CD4-positive, alpha-beta T cell treated with Interferon alpha-2 for 1 hour (primary cell): ENCODE measurements around the gene TMEM8B.

Experiments
- DNase-seq, 2 donors: peaks; one replicate each; pipeline ENCODE4 v3.0.0-alpha.2; 2020 to 2022

Gene TMEM8B

DNA sequence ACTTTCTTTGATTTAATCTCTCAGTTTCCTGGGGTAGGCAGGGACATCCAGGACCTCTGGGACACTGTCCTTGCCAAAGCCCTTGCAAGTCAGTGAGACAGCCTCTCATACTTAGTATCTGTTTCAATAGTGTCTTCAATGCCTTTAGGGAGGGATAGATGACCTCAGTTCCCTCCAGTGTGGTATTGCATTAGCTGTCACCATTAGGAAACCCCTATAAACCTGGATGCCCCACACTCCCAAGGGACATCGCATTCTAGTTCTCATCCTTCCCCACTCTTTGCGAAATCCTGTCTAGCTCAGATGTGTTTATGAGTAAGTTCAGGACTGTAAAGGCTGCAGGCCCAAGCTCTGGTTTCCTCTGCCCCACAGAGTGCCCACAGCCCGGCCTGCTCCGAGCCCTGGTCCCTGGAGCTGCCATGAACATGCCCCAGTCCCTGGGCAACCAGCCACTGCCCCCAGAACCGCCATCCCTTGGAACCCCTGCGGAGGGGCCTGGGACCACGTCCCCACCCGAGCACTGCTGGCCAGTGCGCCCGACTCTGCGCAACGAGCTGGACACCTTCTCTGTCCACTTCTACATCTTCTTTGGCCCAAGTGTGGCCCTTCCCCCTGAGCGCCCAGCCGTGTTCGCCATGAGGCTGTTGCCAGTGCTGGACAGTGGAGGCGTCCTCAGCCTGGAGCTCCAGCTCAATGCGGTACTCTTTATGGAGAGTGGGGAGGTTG is 13.2 kb downstream of the TMEM8B start:
- no peak for DNase-seq

- no peak for DNase-seq
Observed at GRCh38 chr9:35842795-35843194, 13.8 kb downstream of the TMEM8B start.

- peak; percentile 59 to 64 for DNase-seq
Observed at GRCh38 chr9:35844628-35845270, 15.7 kb downstream of the TMEM8B start.

- no peak for DNase-seq
Observed at GRCh38 chr9:35845824-35846771, 17.1 kb downstream of the TMEM8B start.

GRCh38 chr9:35847792-35848572 is 19.0 kb downstream of the TMEM8B start:
- DNase-seq, result no peak

DNA sequence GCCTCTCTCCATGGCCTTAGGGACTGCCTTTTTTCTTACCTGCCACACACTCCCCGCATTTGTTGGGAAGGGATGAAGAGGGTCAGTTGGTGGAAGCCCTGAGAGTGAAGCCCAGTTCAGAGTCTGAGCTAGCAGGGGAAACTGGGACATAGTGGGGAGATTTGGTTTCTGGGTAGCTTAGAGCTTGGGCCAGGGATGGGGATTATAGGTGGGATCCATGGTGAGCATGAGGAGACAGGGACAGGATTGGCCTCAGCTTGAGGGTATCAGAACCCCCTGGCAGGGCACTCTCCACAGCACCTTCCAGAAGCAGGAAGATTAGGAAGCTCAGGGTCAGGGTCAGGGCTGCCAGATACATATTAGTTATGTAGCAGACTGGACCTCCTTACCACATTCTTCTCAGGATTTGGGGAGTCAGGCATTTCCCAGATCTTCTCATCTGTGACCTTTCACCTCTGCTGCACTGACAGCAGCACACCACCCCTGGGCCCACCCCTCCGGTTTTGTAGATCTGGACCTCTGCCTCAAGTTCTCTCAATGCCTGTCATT is 23.3 kb downstream of the TMEM8B start:
- DNase-seq, result no peak

- DNase-seq, result no peak
Observed at GRCh38 chr9:35852876-35853865, 24.1 kb downstream of the TMEM8B start.

DNA sequence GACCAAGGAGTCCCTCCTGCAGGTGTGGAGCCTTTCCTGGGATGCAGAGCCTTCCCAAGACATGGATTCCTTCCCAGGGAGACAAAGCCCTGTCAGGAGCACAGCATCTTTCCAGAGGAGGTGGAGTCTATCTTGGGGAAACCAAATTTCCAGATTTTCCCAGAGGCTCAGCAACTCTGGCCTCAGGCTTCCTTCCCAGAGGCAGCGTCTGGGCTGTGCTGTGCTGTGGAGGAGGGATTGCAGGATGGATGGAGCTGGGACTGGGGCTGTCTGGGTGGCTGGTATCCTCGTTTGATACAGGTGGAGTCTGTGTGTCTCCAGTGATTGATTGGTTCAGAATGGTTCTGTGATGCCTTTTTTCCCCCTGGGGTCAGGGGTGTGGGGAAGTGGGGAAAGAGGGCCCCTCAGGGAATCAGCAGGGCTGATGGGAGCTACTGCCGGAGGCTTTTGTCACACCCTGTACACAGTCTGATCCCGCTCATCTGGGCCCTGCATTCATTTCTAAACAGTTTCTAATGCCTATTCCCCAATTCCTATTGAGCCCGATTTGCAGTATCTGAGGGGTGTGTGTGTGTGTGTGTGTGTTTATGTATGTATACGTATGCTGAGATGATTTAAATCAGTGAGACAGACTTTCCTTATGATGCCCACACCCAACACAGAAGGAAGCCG is 25.2 kb downstream of the TMEM8B start:
- no peak for DNase-seq

GRCh38 chr9:35856206-35856605 is 27.2 kb downstream of the TMEM8B start:
- no peak for DNase-seq

DNA sequence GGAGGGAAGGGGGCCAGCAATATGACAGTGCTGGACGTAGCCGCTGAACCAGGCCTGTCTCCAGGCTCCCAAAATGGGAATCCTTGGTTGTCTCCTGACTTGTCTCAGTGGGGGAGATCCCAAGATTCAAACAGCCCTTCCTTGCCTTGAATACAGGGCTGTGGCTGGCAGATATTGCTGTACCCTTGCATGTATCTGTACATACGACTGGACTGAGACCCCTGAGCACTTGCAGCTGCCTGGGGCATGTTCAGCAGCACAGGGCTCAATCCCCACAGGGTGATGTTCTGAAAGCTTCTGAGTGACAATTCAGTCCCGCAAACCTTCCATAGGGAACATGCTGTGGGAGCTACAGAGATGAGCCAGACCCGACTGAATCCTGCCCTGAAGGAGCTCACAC is 27.9 kb downstream of the TMEM8B start:
- DNase-seq, result no peak

GRCh38 chr9:35858458-35858857 is 29.4 kb downstream of the TMEM8B start:
- DNase-seq, result no peak

DNA sequence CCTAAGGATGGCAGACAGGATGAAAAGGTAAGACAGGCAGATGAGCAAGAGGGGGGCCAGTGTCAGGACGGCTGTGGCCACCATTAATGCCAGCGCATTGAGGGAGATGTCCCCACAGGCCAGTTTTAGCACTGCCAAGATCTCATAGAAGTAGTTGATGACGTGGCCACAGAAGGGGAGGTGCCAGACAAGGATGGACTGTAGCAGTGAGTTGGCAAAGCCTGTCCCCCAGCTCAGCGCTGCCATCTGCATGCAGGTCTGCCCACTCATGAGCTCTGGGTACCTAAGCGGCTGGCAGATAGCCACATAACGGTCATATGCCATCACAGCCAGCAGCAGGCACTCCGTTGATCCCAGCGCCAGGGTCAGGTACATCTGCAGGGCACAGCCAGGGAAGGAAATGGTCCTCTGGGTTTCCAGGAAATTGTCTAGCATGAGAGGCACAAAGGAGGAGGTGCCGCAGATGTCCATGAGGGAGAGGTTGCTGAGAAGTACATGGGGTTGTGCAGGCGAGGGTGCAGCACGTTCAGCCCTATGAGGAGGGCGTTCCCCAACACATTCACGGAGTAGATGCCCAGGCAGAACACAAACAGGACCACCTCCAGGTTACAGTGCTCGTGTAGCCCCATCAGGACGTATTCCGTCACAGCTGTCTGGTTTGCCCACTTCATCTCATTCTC is 30.4 kb downstream of the TMEM8B start:
- peak; percentile 13 to 47 for DNase-seq

DNA sequence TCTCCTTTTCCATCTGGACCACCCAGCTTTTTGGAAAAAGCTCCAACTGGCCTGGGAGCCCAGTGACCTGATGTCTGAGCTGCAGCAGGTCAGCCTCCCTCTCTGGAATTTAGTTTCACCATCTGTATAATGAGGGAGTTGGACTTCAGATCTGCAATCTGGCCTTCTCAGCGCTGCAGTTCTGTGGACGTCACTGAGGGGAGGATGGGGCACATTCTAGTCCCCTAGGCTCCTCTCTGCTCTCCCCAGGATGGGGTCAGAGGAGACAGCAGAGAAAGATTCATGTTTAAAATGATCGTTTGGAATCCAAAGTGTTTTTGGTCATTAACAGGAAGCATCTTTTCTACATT is 30.9 kb downstream of the TMEM8B start:
- DNase-seq, result no peak

DNA sequence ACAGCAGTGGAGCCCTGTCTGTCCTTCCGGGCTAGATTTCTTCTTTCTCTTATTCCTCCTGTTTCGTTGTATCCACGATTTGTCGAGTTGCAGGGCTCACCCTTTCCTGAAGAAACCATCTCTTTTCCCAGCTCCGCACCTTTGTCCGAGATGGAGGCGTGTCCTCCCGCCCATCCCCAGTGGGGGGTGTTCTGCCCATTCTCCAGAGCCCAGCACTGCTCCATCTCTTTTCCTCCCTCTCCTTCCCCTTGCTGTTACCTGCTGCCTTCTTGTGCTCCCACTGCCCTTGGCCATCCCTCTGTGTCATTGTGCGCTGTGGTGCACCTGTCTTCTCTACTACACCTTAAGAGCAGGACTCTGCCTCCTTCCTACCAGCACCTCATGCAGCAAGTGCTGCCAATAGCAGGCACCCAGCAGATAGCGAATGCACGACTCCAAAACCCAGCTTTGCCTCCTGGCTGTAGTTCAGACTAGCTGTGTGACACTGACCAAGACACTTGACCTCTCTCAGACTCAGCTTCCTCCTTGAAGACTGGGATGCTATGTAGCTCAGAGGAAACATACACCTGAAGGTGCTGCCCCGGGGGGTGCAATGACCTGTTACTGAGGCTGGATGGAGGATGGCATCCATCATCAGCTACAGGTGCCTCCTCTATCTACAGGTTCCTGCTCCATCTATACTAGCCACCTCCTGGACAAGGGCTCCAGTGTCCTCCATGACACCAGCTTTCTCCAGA is 32.3 kb downstream of the TMEM8B start:
- no peak for DNase-seq

GRCh38 chr9:35862328-35862727 is 33.3 kb downstream of the TMEM8B start:
- no peak for DNase-seq

GRCh38 chr9:35863583-35863982 is 34.6 kb downstream of the TMEM8B start:
- no peak for DNase-seq

DNA sequence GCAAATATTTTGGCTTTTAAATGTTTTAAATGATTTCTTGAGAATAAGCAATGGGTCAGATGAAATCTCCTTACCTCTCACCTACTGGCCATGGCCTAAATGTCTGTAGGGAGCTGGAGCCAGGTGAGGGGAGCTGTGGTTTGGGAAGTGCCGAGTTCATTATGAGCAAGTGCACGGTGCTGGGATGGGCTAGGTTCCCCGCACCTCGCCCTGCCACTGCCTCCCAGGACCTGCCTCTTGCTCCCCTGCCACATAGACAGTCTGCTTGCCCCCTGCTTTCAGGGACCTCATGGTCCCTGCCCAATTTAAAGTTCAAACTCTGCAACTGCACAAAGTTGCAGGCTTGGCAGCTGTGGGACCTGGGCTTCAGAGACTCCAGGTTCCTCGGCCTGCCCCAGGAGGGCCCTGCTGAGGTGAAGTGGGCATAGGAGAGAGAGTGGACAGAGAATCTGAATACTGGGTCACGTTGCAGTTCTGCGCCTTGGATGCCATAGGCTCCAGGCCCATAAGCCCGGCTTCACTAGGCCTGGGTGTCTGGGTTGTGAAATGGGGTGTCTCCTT is 35.7 kb downstream of the TMEM8B start:
- DNase-seq, result no peak

DNA sequence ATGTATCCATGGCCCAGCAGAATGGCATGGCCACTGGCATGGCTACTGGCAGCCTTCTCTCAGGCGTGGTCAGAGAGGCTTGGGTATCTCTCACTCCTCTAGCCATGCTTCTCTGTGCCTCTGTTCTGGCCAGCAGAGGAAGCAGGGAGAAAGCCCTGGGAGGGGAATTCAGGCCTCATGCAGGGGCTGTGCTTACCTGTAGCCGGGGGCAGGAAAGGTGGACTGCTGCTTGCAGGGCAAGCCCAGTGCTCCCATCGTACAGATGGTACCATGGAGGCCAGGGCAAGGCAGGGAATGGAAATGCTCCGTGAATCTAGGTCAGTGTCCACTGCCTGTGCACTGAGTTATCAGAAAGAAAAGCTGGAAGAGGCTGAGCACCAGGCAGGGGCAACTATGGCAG is 38.5 kb downstream of the TMEM8B start:
- DNase-seq, result no peak

- no peak for DNase-seq
Observed at GRCh38 chr9:35868933-35869332, 39.9 kb downstream of the TMEM8B start.
